Keratinocyte (primary cell): Measurements from ENCODE around the gene TSPAN7.

ENCODE experiments used
- CTCF ChIP-seq, 3 experiments: IDR thresholded peaks in 1 of 3; conservative IDR thresholded peaks in 1 of 3; optimal IDR thresholded peaks in 1 of 3; 2 replicates in 2 of 3; 3 replicates in 1 of 3; pipeline versions ENCODE3 to v1.5.1; 2011; ENCODE audit warnings: low read length in 3 of 3, mild to moderate bottlenecking in 3 of 3, moderate library complexity in 2 of 3, control low read depth in 1 of 3, inconsistent platforms in 1 of 3; ENCODE audit not compliant: insufficient read depth in 2 of 3; ENCODE audit errors: extremely low read depth in 1 of 3
- EZH2 ChIP-seq: IDR thresholded peaks from one replicate; pipeline ENCODE4 v1.6.1; 2012; ENCODE audit warnings: inconsistent platforms, mild to moderate bottlenecking, low read length, moderate library complexity

GRCh38 chrX:38657562-38657961 is 96.2 kb downstream of the TSPAN7 start:
- TF ChIP-seq EZH2 = no peak
- TF ChIP-seq CTCF (optimal IDR thresholded peaks at IDR 0.05 in 1 of 3, IDR thresholded peaks at IDR 0.05 in 1 of 3, conservative IDR thresholded peaks at IDR 0.05 in 1 of 3; ENCODE audit: extremely low read depth in 1 of 3, insufficient read depth in 2 of 3, low read length in 3 of 3) = no peak
